HG02970 (cell line): Measurements from ENCODE around the gene DLG5.
A peak's percentile ranks its signal among the peaks of the same experiment; 100 is the strongest.

ENCODE experiments used
- ATAC-seq: cut with Tn5 transposase; IDR thresholded peaks from one replicate; pipeline ENCODE4 v1.9.1; 2021; ENCODE audit warnings: mild to moderate bottlenecking, moderate library complexity, moderate number of reproducible peaks; ENCODE audit not compliant: unreplicated experiment, low FRiP score

Gene DLG5

DNA sequence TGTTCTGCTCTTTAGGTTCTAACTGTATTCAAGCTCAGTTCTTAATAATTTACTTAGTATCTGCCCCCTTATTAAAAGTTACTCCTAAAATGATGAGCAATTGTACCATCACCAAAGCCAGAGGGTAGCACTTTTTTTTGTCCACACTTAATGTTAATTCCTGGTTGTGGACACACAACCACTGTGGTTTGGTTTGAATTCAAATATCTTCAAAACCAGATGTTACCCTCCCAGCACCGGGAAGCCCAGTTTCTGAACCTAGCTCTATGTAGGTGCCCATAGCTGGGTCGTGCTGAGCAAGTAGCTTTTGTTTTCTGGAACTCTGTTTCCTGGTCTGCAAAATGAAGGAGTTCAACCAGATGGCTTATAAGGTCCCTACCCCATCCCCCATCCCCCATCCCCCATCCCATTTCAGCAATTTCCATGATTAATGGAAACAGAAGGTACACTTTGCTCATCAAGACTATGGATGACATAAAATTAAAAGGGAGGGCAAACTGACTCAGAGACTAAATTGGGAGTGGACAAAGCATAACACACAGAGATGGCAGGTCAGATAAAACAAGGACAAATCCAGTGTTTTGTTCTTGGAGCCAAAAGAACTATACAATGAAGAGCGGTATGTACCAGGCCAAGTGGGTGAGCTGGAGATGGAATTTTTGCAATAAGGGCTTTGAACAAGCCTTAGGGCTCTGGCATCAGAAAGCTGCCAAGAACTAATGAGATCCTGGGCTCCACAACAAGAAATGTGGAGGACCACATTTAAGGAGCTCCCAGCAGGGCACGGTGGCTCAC lies 56.7 kb downstream of the DLG5 start:
- ATAC-seq: no peak

DNA sequence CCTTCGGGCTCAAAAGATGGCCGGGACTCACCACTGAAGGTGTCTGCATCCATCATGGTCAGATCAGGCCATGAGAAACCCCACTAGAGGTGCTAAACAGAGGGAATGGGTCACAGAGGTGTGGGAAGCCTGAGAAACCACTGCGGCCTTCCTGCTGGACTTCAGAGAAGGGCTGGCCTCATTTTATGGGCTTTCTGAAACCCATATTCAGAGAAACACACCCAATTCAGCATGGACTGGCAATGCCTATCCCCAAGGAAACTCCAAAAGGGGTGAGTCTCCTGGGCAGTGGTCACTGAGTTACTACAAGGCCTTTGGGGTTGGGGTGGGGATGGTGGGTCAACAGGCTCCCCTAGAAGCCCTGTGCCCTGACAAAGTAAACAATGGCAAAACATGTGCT lies 58.0 kb downstream of the DLG5 start:
- ATAC-seq: no peak

DNA sequence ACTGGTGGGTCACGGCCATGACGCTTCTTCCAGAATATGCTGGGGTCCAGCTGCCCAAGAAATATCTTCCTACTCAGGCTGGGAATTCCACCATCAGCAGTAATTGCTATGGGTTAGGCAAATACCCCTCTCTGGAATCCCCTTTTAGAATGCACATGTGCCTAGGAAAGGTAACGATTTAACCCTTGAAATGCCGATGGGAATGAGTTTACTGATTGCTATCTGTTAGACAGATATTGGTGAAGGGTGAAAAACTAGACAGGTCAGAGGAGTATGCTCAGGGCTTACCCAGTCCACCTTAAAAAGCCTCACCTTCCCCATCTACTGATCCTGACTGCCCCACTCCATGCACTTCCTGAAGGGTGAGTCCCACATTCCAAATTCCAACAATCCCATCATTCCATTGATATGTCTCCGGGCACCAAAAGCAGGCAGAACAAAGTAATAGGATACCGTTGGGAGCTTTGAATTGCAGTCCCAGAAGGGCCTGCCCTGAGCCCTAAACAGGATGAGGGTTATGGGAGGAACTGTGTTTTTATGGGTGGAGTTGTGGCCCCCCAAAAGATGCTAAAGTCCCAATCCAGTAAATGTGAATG lies 59.3 kb downstream of the DLG5 start:
- no peak for ATAC-seq

DNA sequence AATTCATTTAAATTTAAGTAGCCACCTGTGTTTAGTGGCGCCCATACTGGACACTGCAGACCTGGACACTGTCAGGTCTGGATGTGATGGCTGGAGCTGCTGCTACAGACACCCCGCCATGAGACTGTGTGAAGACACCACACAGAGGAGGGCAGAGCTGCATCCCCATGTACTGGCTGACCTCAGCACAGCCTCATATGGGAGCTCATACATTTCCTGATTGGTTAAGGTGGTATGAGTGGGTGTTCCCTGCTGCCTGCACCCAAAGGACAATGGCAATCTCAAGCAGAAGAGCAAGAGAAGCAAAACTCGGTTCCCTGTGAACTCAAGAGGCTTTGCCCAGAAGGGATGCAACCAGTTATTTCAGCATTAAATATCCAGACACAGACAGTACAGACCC lies 60.0 kb downstream of the DLG5 start:
- no peak for ATAC-seq

DNA sequence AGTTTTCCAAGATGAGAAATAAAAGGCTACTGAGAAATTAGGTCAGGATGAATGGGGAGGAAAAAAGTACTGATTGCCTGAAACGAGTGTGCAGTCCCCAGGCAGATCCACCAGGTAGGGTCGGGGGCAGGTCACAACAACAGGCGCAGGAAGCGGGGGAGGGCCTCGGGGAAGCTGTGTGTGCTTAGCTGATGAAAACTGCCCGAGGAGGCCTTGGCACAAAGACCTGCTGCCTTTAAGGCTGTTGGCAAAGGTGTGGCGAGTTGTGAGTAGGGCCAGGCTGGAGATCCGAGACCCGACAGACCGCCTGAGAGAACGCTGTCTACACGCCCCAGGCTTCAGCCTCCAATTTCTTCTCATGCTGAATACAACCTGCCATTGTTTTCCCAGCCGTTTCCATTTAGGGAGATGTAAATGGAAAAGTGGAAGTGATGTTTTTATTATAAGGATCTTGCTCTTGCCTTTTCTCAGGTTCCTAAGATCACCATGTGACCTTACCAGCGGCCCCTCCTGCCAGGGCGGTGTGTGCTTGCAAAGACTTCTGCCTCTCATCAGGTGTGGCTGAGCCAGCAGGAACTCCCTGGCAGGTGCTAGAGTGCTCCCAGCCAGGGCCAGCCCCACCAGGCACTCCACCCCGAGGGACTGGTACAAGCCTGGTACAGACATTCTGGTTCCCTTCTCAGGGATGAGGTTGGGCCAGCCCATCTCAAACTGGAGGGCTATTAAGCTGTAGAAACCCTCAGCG lies 60.8 kb downstream of the DLG5 start:
- no peak for ATAC-seq

DNA sequence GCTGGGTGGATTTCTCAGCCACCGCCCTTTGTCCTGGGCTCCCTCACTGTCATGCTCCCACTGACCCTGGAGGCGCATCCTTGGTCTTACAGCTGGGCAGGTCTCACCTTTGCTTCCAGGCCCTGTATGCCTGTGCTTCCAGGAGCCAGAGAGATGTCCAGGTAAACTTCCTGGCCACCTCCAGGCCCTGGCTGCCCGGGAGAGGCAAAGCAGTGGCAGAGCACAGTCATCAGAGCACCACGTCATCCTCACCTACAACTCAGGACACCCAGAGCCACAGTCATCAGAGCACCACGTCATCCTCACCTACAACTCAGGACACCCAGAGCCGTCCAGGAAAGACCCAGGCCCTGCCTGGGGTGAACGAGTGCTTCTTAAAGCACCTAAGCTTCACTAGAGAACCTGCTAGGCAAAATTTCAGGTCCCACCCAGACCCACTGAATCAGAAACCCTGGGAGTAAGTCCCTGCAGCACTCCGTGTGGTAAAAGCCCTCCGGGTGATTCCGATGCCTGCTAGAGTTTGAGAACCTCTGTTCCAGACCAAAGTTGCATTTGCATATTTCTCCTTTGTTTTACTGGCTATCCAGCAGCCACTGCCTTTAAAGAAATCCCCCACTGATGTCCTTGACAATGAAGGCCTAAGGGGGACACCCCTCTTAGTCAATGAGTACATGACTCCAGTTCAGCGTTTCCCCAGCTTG lies 62.3 kb downstream of the DLG5 start:
- no peak for ATAC-seq

DNA sequence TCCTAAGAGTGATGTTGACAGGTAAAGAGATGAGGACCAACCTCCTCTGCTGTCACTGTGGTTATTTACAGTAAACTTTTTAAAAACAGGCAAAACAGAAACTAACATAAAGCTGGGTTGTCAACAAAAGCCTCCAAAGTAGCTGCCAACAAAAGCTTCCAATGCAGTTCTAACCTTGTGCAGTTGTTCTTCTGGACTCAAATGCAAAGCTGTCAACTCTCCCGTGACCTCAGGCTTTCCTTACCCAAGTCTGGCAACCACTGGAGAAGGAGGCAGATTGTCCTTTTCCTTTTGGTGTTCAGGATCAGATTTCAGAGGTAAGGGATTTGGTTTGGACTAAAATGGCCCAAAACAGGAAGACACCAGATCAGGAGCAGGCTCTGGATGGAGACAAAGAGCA lies 63.1 kb downstream of the DLG5 start:
- ATAC-seq: no peak

DNA sequence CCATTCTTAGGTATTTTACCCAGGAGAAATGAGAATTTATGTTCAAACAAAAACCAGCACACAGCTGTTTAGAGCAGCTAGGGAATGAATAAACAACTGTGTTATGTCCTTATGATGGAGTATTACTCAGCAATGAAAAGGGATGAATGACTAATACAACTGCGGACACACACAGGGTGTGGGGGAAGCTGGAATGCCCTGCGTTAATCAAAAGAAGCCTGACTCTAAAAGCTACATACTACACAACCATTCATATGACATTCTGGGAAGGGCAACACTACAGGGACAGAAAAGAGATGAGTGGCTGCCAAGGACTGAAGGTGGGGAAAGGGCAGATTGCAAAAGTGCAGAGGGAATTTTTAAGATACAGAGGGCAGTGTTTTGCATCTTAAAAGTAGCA lies 64.0 kb downstream of the DLG5 start:
- ATAC-seq: no peak

DNA sequence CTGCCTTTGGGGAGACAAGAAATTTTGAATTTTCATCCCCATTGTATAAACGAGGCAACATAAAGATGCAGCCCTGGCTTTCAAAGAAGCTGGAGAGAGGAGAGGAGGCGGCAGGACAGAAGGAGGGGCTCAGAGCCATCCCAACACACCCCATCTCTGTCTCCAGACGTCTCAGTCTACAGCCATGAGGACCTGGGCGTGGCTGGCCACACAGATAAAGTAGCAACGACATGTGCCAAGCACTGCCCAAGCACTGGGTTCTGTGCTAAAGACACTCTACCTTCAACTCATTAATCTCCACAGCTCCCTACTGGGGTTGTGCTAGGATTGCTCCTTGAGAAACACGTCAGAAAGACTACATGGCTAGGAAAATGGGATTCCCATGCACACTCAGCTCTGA lies 65.2 kb downstream of the DLG5 start:
- ATAC-seq: no peak

DNA sequence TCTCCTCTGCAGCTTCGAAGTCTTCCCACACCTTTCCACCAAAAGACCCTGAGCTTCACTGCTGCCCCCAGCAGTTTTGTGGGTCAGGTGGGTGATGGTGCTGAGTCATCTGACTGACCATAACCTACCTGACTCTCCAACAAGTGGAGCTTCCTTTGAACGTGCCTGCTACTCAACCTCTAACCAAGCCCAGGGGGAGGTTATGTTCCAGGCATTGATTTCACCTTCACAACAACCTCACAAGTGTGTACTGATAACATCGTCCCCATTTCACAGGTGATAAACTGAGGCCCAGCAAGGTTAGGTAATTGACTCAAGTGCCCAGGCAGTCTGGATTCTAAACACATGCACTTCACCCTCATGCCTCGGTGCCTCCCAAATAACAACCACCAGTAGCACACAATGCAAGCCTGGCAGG lies 66.7 kb downstream of the DLG5 start:
- no peak for ATAC-seq

DNA sequence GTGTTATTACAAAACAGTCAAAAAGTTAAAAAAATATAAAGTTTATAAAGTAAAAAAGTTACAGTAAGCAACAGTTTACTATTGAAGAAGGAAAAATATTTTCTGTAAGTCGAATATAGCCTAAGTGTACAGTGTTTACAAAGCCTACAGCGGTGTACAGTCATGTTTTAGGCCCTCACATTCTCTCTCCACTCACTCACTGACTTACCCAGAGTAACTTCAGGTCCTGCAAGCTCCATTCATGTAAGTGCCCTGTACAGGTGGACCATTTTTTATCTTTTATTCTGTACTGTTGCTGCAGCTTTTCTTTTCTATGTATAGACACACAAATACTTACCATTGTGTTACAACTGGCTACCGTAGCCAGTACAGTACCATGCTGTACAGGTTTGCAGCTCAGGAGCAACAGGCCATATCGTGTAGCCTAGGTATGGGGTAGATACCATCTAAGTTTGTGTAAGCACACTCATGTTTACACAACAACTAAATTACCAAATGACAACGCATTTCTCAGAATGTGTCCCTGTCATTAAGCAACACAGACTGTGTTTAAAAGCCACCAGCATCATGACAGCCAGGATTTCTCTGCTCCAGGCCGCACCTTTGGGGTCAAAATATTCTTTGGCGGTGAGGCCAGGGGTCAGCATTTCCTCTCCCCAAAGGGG lies 67.2 kb downstream of the DLG5 start:
- no peak for ATAC-seq

DNA sequence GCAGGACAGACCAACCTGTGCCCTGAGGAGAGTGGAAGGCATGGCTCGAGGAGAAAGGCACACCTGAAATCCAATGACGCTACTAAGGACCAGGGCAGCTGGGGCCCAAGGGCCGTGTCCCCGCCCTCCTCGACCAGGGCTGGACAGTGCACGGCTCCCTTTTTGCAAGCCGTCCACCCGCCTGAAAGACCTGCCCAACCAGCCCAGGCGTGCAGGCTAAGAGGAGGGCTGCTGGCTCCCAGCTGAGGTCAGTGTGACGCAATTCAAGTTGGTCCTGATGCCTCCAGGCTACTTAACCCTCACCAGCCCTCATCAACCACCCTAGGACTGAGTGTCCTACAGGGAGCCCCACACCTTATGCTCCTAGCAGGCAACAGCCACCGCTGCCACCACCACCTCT lies 69.3 kb downstream of the DLG5 start:
- ATAC-seq: no peak

DNA sequence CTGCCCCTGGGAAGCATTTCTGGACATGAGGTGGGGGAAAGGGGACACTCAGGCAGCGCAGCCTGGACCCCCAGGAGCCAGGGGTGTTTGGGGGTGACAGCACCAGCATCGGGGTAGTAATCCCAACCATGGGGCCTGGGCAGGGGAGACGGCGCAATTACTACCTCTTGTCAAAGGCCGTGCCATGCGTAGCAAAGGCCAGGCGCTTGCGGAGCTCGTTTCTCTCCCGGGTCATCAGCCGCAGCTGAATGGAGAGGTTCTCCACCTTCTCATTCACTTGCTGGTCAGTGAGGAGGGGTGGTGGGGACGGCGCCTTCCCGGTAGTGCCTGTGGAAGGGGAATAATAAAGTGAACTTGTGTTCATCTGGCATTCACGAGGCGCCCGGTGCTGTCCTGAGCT lies 70.0 kb downstream of the DLG5 start:
- ATAC-seq: no peak

DNA sequence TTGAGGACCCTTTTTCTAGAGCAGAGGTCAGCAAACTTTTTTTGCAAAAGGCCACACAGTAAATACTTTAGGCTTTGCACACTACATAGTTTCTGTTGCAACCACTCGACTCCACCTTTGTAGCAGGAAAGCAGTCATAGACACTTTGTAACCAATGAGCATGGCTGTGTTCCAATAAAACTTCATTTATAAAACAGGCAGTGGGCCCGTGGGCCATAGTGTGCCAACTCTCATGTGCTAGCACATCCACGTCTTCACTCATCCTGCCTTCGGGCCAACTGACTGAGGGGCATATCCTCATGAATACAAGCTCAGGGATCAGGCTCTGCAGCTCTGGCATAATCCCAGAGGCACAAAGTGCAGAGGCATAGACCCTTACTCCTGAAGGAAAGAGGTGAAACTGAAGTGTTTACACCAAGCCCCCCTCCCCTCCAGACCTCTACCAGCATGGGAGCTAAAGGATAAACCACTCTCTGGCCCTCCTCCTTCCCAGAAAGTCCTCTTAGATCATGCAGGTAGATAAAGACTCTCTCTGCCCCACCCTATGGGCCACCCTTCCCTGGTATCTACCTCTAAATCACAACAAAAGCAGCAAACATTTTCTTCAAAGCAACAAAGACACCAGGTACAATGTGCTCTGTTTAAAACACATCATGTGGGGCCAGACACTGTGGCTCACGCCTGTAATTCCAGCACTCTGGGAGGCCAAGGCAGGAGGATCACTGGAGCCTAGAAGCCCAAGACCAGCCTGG lies 71.0 kb downstream of the DLG5 start:
- no peak for ATAC-seq

DNA sequence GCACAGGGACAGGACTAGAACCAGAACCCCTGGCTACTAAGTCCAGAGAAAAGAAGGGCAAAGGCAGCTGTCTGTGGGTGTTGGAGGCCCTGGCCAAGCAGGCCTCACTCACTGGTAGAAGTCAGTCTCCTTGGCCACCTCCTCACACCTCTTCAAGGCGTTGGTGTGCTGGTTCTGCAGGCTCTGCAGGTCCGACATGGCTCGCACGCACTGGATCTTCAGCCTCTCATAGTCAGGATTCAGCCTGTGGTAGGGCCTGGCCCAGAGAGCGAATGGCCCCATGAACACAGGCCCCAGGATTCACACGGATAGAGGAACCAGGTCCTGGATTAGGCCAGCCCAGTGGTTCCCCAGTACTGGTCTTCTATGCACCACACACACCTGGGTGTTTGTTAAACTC lies 72.4 kb downstream of the DLG5 start:
- ATAC-seq: no peak

DNA sequence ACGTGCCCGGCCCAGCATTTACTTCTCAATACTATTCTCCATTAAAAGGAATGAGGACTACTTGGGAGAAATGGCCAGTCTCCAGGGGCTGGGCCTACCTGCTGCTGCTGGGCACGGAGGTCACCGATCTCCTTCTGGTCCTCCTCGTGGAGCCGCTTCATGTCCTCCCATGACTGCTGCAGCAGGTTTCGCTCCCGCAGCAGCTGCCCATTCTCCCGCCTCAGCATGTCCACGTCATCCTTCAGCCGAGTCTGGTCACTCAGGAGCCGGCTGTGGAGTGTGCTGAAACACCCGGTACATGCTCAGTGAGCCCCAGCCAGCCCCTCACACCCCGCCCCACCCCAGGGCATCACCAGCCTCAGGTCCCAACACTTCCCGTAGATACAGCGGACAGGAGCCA lies 73.3 kb downstream of the DLG5 start:
- no peak for ATAC-seq

DNA sequence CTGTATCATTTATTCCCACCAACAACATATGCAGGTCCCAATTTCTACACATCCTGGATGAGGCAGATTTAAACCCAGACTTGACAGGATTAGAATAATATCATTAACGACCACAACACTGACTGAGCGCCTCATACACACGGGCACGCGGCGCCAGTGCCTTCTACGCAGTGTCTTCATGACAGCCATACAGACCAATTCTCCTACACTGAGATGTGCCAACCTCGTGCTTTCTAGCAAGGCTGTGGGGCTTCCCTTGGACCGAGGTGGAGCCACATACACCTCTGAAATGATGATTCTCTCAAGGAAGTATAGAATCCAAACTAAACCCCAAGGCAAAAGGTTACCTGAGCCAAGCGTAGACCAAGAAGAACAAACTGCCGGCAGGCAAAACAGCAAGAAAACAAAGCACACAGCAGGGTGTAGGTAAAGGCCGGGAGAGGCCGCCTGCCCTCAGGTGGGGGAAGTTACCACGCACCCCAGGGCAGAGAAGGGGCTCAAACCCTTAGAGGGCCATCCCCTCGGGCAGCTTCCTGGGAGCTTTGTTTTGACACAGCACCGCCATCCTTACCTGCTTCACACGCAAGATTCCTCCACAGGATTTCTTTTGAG lies 75.8 kb downstream of the DLG5 start:
- no peak for ATAC-seq

DNA sequence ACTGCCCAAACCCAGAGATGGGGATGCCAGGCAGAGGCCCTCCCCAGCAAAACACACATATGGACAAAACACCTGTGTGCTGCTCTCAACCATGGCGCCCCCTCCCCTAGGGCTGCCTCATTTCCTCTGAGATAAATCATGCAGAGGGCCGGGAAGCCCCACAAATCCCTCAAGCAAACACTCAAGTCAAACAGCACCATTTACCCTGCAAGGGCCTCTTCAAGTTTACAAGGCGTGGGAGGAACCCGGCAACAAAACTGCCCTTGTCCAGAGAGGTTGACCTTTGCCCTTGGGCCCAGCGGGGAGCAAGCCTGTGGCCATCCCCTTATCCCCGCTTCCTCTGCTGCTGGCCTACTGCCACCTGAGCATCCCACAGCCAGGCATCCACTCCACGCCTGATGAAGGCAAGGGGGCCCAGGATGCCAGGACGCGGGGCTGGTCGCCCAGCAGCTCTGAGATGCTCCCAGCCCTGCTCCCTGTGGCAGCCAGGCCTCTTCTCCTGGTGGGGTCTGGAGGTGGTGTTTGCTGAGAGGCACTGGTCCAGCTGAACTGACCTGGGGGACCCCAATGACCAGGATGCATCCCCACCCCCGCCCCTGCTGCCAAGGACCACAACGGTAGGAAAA lies 77.4 kb downstream of the DLG5 start:
- no peak for ATAC-seq

DNA sequence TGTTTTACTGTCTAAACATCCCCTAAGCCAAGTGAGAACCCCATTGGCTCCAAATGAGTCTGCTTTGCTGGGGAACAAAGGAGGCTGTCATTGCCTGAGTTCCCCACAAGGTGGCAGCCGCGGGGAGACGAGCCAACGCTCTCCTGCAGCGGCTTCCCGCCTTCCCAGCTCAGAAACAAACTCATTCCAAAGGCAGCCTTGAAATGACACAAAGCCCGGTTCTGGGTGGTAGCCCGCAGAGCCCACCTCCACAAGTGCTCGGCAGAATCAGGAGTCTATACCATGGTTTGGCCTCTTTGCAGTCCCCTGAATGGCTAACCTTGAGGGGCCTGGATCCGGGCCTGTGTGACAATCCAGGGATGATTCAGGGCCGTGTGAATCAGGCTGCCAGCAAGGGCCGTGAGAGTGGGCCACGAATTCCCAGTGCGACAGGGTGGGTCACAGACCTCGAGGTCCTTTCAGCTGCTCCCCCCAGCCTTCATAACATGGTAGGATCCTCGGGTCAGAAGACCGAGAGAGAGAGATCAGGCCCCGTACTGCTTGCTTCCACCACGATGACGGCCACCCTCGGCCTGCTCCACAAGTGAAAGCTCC lies 79.7 kb downstream of the DLG5 start:
- ATAC-seq: peak; percentile 60
